GM12878 (cell line): ENCODE results near the gene GPR4. TPM values are rescaled to one million over a fixed set of nuclear protein-coding genes. Genes with fewer than 3 reads are reported as not detected.

ENCODE experiments used
- ASH2L ChIP-seq: fragments of 300-600, 200-600 bp; sonication (generic); IDR thresholded peaks from 2 replicates; pipeline ENCODE4 v1.6.1; 2017; ENCODE audit warnings: low read depth, mild to moderate bottlenecking, borderline replicate concordance
- ATF2 ChIP-seq: IDR thresholded peaks from 2 replicates; pipeline ENCODE4 v1.6.1; 2012; ENCODE audit warnings: low read length, inconsistent platforms
- ATF3 ChIP-seq: IDR thresholded peaks from 2 replicates; pipeline ENCODE4 v1.6.1; 2011; ENCODE audit warnings: low read depth, mild to moderate bottlenecking, low read length, moderate library complexity, borderline replicate concordance; ENCODE audit errors: extremely low read depth
- CBX3 ChIP-seq: fragments of 200-600 bp; sonication (generic); IDR thresholded peaks from 2 replicates; pipeline ENCODE4 v1.6.1; 2016; ENCODE audit warnings: low read depth, borderline replicate concordance
- CBX5 ChIP-seq: sonication (generic); IDR thresholded peaks from 2 replicates; pipeline ENCODE4 v1.6.1; 2016; ENCODE audit warnings: low read depth, moderate library complexity, mild to moderate bottlenecking, inconsistent platforms
- CUX1 ChIP-seq: IDR thresholded peaks from 2 replicates; pipeline ENCODE4 v1.6.1; 2012; ENCODE audit warnings: improper control_type of control experiment, low read depth, low read length; ENCODE audit not compliant: insufficient replicate concordance
- E2F4 ChIP-seq: IDR thresholded peaks from 2 replicates; pipeline ENCODE4 v1.6.1; 2012; ENCODE audit warnings: low read depth, low read length, improper control_type of control experiment
- HDAC6 ChIP-seq: fragments of 200-600 bp; sonication (generic); IDR thresholded peaks from one replicate; pipeline ENCODE4 v1.8.0; 2017; ENCODE audit warnings: antibody characterized with exemption; ENCODE audit not compliant: unreplicated experiment
- IRF3 ChIP-seq: fragments of 450-650 bp; IDR thresholded peaks from 2 replicates; pipeline ENCODE4 v1.6.1; 2014; ENCODE audit warnings: mild to moderate bottlenecking
- IRF4 ChIP-seq: IDR thresholded peaks from 2 replicates; pipeline ENCODE4 v1.6.1; 2011; ENCODE audit warnings: low read depth, low read length
- NFYB ChIP-seq: IDR thresholded peaks from 2 replicates; pipeline ENCODE4 v1.6.1; 2011; ENCODE audit warnings: low read depth, mild to moderate bottlenecking, low read length, improper control_type of control experiment, moderate library complexity; ENCODE audit not compliant: insufficient read depth
- NKRF ChIP-seq: fragments of 450-650 bp; conservative IDR thresholded peaks from 2 replicates; pipeline ENCODE4 v1.6.1; 2017; ENCODE audit warnings: mild to moderate bottlenecking, moderate library complexity
- POLR2A ChIP-seq: IDR thresholded peaks from 2 replicates; pipeline ENCODE4 v1.6.1; 2011; ENCODE audit warnings: low read depth, mild to moderate bottlenecking, low read length
- RUNX3 ChIP-seq: IDR thresholded peaks from 2 replicates; pipeline ENCODE4 v1.6.1; 2012; ENCODE audit warnings: low read length, inconsistent platforms
- SMARCA5 ChIP-seq: fragments of 450-650 bp; IDR thresholded peaks from 2 replicates; pipeline ENCODE4 v1.6.1; 2017; ENCODE audit warnings: mild to moderate bottlenecking
- SRF ChIP-seq, 2 experiments: IDR thresholded peaks; 2 replicates each; pipeline ENCODE4 v1.6.1; 2011; ENCODE audit warnings: low read depth in 2 of 2, low read length in 2 of 2, mild to moderate bottlenecking in 1 of 2, moderate library complexity in 1 of 2
- ZNF217 ChIP-seq: fragments of 450-650 bp; IDR thresholded peaks from 2 replicates; pipeline ENCODE4 v1.6.1; 2017; ENCODE audit warnings: antibody characterized with exemption, mild to moderate bottlenecking
- ZNF24 ChIP-seq: fragments of 450-650 bp; IDR thresholded peaks from 2 replicates; pipeline ENCODE4 v1.6.1; 2017; ENCODE audit warnings: antibody characterized with exemption, mild to moderate bottlenecking
- ZSCAN29 ChIP-seq: fragments of 450-650 bp; IDR thresholded peaks from 2 replicates; pipeline ENCODE4 v1.6.1; 2017; ENCODE audit warnings: mild to moderate bottlenecking, moderate library complexity
- polyA plus RNA-seq, 11 experiments: library from polyadenylated mRNA; depleted of rRNA in 4 of 11; unstranded in 6 of 11; stranded (reverse) in 5 of 11; fragments of >200 nt; fragmentation: Nextera tagmentation in 4 of 11; fragmentation: Illumina TruSeq in 1 of 11; extraction: Ambion mirVana in 4 of 11; extraction: Trizol in 1 of 11; gene quantifications; 1 replicate in 1 of 11; 2 replicates in 10 of 11; pipeline versions ENCODE4 v1.2.1 to v1.2.3, GENCODE V29; 2011 to 2016; ENCODE audit warnings: inconsistent platforms in 2 of 11, missing spikeins in 2 of 11, low read depth in 1 of 11
- total RNA-seq, 4 experiments: library from RNA; depleted of rRNA in 3 of 4; stranded (reverse); fragments of >200 nt in 3 of 4; fragmentation: Illumina TruSeq in 1 of 4; extraction: Trizol in 1 of 4; gene quantifications; 2 replicates each; pipeline versions ENCODE4 v1.2.1 to v1.2.3, GENCODE V29; 2013 to 2021

Gene GPR4
- total and polyA plus RNA-seq, 10 of the 15 experiments (the other 5 are each of a cell fraction or from before 2014, with no cell fraction given) = not detected

GRCh38 chr19:45641274-45642105 is 39.5 kb upstream of the GPR4 start (continued):
- no peak for TF ChIP-seq CBX5
- no peak for TF ChIP-seq ATF2
- no peak for TF ChIP-seq ZSCAN29
- no peak for TF ChIP-seq E2F4
- no peak for TF ChIP-seq NFYB
- TF ChIP-seq IRF4 = peak; percentile 21; the same call in 1 of the 2 replicates
- TF ChIP-seq HDAC6 = no peak
- 0 out of 2 replicates have a peak, but pooled peaks have one; percentile 4 for TF ChIP-seq RUNX3
- peak; percentile 67 for TF ChIP-seq POLR2A
- no peak for TF ChIP-seq ZNF24
- TF ChIP-seq SRF (IDR thresholded peaks at IDR 0.05; ENCODE audit: low read depth in 2 of 2, low read length in 2 of 2) = no peak
- no peak for TF ChIP-seq SMARCA5
- TF ChIP-seq CUX1 = no peak
- peak; percentile 18; the same call in 1 of the 2 replicates for TF ChIP-seq NKRF
- no peak for TF ChIP-seq IRF3
- TF ChIP-seq ZNF217 = no peak
- TF ChIP-seq ASH2L = no peak
- TF ChIP-seq CBX3 = no peak
- TF ChIP-seq ATF3 = no peak
